HEK293 (cell line): ENCODE measurements around the gene TRAF4.
A peak's percentile ranks its signal among the peaks of the same experiment; 100 is the strongest.

Experiments
- BCL11B ChIP-seq: fragments of 450-650 bp; formaldehyde crosslinking; IDR thresholded peaks from 2 replicates; pipeline ENCODE4 v1.5.1; 2016; ENCODE audit warnings: low read depth, missing biosample characterization, missing genetic modification characterization
- GLIS1 ChIP-seq: fragments of 450-650 bp; formaldehyde crosslinking; IDR thresholded peaks from 2 replicates; pipeline ENCODE4 v1.5.1; 2016; ENCODE audit warnings: missing biosample characterization, missing genetic modification characterization
- HOXC10 ChIP-seq: sonication (generic); formaldehyde crosslinking; IDR thresholded peaks from 2 replicates; pipeline ENCODE4 v1.8.1; 2023; ENCODE audit warnings: mild to moderate bottlenecking, missing genetic modification reagents
- IKZF3 ChIP-seq: fragments of 450-650 bp; IDR thresholded peaks from 2 replicates; pipeline ENCODE4 v1.5.0; 2018; ENCODE audit warnings: missing biosample characterization, mild to moderate bottlenecking, missing genetic modification characterization, moderate library complexity
- KLF1 ChIP-seq: fragments of 450-650 bp; formaldehyde crosslinking; IDR thresholded peaks from 2 replicates; pipeline ENCODE4 v1.5.1; 2016; ENCODE audit warnings: missing biosample characterization, missing genetic modification characterization
- KLF9 ChIP-seq: fragments of 450-650 bp; formaldehyde crosslinking; IDR thresholded peaks from 2 replicates; pipeline ENCODE4 v1.5.1; 2016; ENCODE audit warnings: missing biosample characterization, missing genetic modification characterization, low read depth
- OSR2 ChIP-seq: fragments of 450-650 bp; formaldehyde crosslinking; IDR thresholded peaks from 2 replicates; pipeline ENCODE4 v1.5.1; 2016; ENCODE audit warnings: missing biosample characterization, missing genetic modification characterization
- SP3 ChIP-seq: fragments of 450-650 bp; formaldehyde crosslinking; IDR thresholded peaks from 2 replicates; pipeline ENCODE4 v1.5.1; 2016; ENCODE audit warnings: missing biosample characterization, missing genetic modification characterization
- YY2 ChIP-seq: fragments of 450-650 bp; formaldehyde crosslinking; IDR thresholded peaks from 2 replicates; pipeline ENCODE4 v1.5.1; 2016; ENCODE audit warnings: missing biosample characterization, missing genetic modification characterization
- ZBTB20 ChIP-seq: fragments of 450-650 bp; formaldehyde crosslinking; IDR thresholded peaks from 2 replicates; pipeline ENCODE4 v1.5.1; 2016; ENCODE audit warnings: missing biosample characterization, missing genetic modification characterization
- ZBTB21 ChIP-seq: fragments of 450-650 bp; formaldehyde crosslinking; IDR thresholded peaks from 2 replicates; pipeline ENCODE4 v1.5.1; 2017; ENCODE audit warnings: missing biosample characterization, missing genetic modification characterization
- ZNF138 ChIP-seq: fragments of 450-650 bp; formaldehyde crosslinking; IDR thresholded peaks from 2 replicates; pipeline ENCODE4 v1.5.1; 2016; ENCODE audit warnings: missing biosample characterization, missing genetic modification characterization, borderline replicate concordance
- ZNF148 ChIP-seq: fragments of 450-650 bp; formaldehyde crosslinking; IDR thresholded peaks from 2 replicates; pipeline ENCODE4 v1.5.0; 2017; ENCODE audit warnings: missing biosample characterization, missing genetic modification characterization, borderline replicate concordance
- ZNF302 ChIP-seq: fragments of 450-650 bp; formaldehyde crosslinking; IDR thresholded peaks from 2 replicates; pipeline ENCODE4 v1.5.1; 2016; ENCODE audit warnings: missing biosample characterization, missing genetic modification characterization, low read depth
- ZNF311 ChIP-seq: fragments of 450-650 bp; formaldehyde crosslinking; IDR thresholded peaks from 2 replicates; pipeline ENCODE4 v1.5.1; 2017; ENCODE audit warnings: missing biosample characterization, missing genetic modification characterization, borderline replicate concordance
- ZNF366 ChIP-seq: fragments of 450-650 bp; formaldehyde crosslinking; conservative IDR thresholded peaks from 2 replicates; pipeline ENCODE4 v1.5.1; 2016; ENCODE audit warnings: missing biosample characterization, missing genetic modification characterization
- ZNF48 ChIP-seq: fragments of 450-650 bp; formaldehyde crosslinking; IDR thresholded peaks from 2 replicates; pipeline ENCODE4 v1.5.1; 2016; ENCODE audit warnings: missing biosample characterization, missing genetic modification characterization
- ZNF548 ChIP-seq: fragments of 450-650 bp; formaldehyde crosslinking; IDR thresholded peaks from 2 replicates; pipeline ENCODE4 v1.5.1; 2016; ENCODE audit warnings: missing biosample characterization, missing genetic modification characterization
- ZNF555 ChIP-seq: fragments of 450-650 bp; formaldehyde crosslinking; conservative IDR thresholded peaks from 2 replicates; pipeline ENCODE4 v1.5.1; 2017; ENCODE audit warnings: missing biosample characterization, mild to moderate bottlenecking, missing genetic modification characterization, inconsistent platforms
- ZNF621 ChIP-seq: fragments of 450-650 bp; formaldehyde crosslinking; IDR thresholded peaks from 2 replicates; pipeline ENCODE4 v1.5.1; 2017; ENCODE audit warnings: missing biosample characterization, missing genetic modification characterization
- ZNF692 ChIP-seq: fragments of 450-650 bp; formaldehyde crosslinking; IDR thresholded peaks from 2 replicates; pipeline ENCODE4 v1.5.1; 2016; ENCODE audit warnings: missing biosample characterization, missing genetic modification characterization
- ZNF76 ChIP-seq: fragments of 450-650 bp; formaldehyde crosslinking; IDR thresholded peaks from 2 replicates; pipeline ENCODE4; 2016; ENCODE audit warnings: low read depth, missing biosample characterization, missing genetic modification characterization, borderline replicate concordance
- ZNF777 ChIP-seq: fragments of 450-650 bp; formaldehyde crosslinking; IDR thresholded peaks from 2 replicates; pipeline ENCODE4 v1.5.1; 2017; ENCODE audit warnings: missing biosample characterization, missing genetic modification characterization, borderline replicate concordance
- ZSCAN16 ChIP-seq: fragments of 450-650 bp; formaldehyde crosslinking; IDR thresholded peaks from 2 replicates; pipeline ENCODE4 v1.5.1; 2016; ENCODE audit warnings: missing biosample characterization, missing genetic modification characterization
- TF ChIP-seq, protein P1 (sequence below): fragments of 450-650 bp; formaldehyde crosslinking; IDR thresholded peaks from 2 replicates; pipeline ENCODE4 v1.5.1; 2016; ENCODE audit warnings: missing biosample characterization, missing genetic modification characterization
- TF ChIP-seq, protein P2 (sequence below): fragments of 450-650 bp; formaldehyde crosslinking; conservative IDR thresholded peaks from 2 replicates; pipeline ENCODE4 v1.5.1; 2016; ENCODE audit warnings: low read depth, missing biosample characterization, missing genetic modification characterization
- TF ChIP-seq, protein P3 (sequence below): fragments of 450-650 bp; formaldehyde crosslinking; IDR thresholded peaks from 2 replicates; pipeline ENCODE4 v1.5.1; 2016; ENCODE audit warnings: missing biosample characterization, missing genetic modification characterization
- TF ChIP-seq, protein P4 (sequence below): fragments of 450-650 bp; IDR thresholded peaks from 2 replicates; pipeline ENCODE4 v1.5.1; 2018; ENCODE audit warnings: missing biosample characterization, mild to moderate bottlenecking, missing genetic modification characterization

The TRAF4 gene

DNA sequence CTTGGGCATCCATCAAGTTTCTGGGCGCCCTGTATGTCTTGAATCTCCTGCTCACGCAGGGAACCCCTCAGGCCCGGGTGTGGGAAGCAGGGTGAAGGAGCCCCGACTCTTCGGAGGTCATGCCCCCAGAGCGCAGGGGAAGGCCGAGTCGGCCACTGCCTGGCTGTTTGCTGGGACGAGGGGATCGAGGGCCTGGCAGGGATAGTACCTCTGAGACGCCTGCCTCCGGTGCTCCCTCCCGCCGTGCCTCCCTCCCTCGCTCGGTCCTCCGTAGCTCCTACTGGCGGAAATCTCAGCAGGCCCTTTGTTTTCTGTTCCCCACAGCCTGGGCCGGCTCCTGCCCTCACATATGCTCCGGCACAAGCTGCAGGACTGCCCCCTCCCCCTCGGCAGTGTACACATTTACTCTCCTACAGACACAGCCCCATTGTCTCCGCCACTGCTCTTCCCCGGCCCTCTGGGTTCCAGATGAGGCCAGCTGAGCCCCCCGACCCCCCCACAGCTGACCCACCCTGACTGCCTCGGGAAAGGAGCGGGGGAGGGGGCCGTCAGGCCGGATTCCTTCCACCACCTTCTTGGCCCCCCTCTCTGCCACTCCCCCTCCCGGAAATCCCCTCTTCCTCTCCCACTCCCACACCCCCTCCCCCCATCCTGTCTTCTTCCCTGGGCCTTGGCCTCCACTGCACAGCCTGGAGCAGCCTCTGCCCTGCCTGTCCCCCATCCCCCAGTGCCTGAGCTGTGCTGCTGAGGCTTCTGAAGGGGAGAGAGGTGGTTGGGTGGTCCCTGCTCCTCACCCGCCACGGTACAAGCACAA, 1.4 kb downstream of the TRAF4 start (continued):
- TF ChIP-seq ZNF302 = no peak
- peak; percentile 57; the same call in 1 of the 2 replicates for TF ChIP-seq ZBTB20 (tag by site-specific recombination)
- TF ChIP-seq ZSCAN16 (tag by site-specific recombination) = no peak
- TF ChIP-seq, protein P1, sequence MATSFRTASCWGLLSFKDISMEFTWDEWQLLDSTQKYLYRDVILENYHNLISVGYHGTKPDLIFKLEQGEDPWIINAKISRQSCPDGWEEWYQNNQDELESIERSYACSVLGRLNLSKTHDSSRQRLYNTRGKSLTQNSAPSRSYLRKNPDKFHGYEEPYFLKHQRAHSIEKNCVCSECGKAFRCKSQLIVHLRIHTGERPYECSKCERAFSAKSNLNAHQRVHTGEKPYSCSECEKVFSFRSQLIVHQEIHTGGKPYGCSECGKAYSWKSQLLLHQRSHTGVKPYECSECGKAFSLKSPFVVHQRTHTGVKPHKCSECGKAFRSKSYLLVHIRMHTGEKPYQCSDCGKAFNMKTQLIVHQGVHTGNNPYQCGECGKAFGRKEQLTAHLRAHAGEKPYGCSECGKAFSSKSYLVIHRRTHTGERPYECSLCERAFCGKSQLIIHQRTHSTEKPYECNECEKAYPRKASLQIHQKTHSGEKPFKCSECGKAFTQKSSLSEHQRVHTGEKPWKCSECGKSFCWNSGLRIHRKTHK (tag by site-specific recombination) = no peak
- TF ChIP-seq KLF9 = no peak
- no peak for TF ChIP-seq ZNF148 (tag by site-specific recombination)
- no peak for TF ChIP-seq HOXC10 (CRISPR knock-in tag)
- no peak for TF ChIP-seq ZNF311 (tag by site-specific recombination)
- TF ChIP-seq IKZF3 (tag by site-specific recombination) = no peak
- TF ChIP-seq ZNF48 (tag by site-specific recombination) = no peak
- TF ChIP-seq GLIS1 (tag by site-specific recombination) = no peak
- TF ChIP-seq, protein P2, sequence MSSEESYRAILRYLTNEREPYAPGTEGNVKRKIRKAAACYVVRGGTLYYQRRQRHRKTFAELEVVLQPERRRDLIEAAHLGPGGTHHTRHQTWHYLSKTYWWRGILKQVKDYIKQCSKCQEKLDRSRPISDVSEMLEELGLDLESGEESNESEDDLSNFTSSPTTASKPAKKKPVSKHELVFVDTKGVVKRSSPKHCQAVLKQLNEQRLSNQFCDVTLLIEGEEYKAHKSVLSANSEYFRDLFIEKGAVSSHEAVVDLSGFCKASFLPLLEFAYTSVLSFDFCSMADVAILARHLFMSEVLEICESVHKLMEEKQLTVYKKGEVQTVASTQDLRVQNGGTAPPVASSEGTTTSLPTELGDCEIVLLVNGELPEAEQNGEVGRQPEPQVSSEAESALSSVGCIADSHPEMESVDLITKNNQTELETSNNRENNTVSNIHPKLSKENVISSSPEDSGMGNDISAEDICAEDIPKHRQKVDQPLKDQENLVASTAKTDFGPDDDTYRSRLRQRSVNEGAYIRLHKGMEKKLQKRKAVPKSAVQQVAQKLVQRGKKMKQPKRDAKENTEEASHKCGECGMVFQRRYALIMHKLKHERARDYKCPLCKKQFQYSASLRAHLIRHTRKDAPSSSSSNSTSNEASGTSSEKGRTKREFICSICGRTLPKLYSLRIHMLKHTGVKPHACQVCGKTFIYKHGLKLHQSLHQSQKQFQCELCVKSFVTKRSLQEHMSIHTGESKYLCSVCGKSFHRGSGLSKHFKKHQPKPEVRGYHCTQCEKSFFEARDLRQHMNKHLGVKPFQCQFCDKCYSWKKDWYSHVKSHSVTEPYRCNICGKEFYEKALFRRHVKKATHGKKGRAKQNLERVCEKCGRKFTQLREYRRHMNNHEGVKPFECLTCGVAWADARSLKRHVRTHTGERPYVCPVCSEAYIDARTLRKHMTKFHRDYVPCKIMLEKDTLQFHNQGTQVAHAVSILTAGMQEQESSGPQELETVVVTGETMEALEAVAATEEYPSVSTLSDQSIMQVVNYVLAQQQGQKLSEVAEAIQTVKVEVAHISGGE (tag by site-specific recombination) = no peak; the same call in 1 of the 2 replicates
- no peak for TF ChIP-seq ZNF548 (tag by site-specific recombination)
- no peak for TF ChIP-seq ZNF76 (tag by site-specific recombination)
- TF ChIP-seq, protein P3, sequence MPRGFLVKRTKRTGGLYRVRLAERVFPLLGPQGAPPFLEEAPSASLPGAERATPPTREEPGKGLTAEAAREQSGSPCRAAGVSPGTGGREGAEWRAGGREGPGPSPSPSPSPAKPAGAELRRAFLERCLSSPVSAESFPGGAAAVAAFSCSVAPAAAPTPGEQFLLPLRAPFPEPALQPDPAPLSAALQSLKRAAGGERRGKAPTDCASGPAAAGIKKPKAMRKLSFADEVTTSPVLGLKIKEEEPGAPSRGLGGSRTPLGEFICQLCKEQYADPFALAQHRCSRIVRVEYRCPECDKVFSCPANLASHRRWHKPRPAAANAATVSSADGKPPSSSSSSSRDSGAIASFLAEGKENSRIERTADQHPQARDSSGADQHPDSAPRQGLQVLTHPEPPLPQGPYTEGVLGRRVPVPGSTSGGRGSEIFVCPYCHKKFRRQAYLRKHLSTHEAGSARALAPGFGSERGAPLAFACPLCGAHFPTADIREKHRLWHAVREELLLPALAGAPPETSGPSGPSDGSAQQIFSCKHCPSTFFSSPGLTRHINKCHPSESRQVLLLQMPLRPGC (tag by site-specific recombination) = no peak
- TF ChIP-seq ZNF621 (tag by site-specific recombination) = no peak
- TF ChIP-seq KLF1 (tag by site-specific recombination) = no peak
- no peak for TF ChIP-seq ZNF777 (tag by site-specific recombination)
- no peak for TF ChIP-seq ZNF692 (tag by site-specific recombination)
- peak; percentile 25 for TF ChIP-seq OSR2
- TF ChIP-seq, protein P4, sequence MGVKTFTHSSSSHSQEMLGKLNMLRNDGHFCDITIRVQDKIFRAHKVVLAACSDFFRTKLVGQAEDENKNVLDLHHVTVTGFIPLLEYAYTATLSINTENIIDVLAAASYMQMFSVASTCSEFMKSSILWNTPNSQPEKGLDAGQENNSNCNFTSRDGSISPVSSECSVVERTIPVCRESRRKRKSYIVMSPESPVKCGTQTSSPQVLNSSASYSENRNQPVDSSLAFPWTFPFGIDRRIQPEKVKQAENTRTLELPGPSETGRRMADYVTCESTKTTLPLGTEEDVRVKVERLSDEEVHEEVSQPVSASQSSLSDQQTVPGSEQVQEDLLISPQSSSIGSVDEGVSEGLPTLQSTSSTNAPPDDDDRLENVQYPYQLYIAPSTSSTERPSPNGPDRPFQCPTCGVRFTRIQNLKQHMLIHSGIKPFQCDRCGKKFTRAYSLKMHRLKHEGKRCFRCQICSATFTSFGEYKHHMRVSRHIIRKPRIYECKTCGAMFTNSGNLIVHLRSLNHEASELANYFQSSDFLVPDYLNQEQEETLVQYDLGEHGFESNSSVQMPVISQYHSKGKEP (tag by site-specific recombination) = no peak
- TF ChIP-seq BCL11B (tag by site-specific recombination) = no peak; the same call in 1 of the 2 replicates
- TF ChIP-seq SP3 (tag by site-specific recombination) = no peak
- TF ChIP-seq ZNF366 (tag by site-specific recombination) = peak; percentile 53
- no peak for TF ChIP-seq ZNF138 (tag by site-specific recombination)
- TF ChIP-seq ZBTB21 (tag by site-specific recombination) = no peak
- TF ChIP-seq YY2 (tag by site-specific recombination) = no peak
- no peak for TF ChIP-seq ZNF555 (tag by site-specific recombination)
